ENCODE results near the gene ZMIZ1.

Gene ZMIZ1

DNA sequence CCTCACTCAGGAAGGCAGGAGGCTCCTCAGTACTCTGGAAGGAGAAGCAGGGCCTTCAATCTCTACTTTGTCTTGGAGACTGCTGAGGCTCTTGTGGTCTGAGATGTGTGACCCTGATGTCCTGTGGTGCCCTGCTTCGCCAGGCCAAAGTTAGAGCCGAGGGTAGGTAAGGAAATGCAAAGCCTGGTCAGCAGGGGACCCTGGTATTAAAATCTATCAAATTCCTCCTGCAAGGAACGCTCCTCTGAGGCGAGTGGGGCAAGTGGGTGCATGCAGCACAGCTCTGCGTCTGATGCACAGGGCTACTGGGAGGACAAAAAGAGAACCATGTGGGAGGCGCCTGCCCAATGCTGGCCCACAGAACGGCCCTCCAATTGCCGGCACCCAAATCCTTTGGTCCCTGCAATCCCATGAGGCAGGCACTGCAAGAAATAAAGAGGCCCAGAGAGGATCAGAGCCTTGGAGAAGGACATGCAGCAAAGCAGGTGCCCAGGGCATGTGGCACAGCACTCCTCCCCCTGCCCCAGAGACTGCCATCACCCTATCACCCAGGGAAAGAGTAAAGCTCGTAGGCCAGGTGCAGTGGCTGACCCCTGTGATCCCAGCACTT is 23.1 kb upstream of the ZMIZ1 start:
- H3K27ac ChIP-seq: no peak overlapping the region
- TF ChIP-seq, protein P1, sequence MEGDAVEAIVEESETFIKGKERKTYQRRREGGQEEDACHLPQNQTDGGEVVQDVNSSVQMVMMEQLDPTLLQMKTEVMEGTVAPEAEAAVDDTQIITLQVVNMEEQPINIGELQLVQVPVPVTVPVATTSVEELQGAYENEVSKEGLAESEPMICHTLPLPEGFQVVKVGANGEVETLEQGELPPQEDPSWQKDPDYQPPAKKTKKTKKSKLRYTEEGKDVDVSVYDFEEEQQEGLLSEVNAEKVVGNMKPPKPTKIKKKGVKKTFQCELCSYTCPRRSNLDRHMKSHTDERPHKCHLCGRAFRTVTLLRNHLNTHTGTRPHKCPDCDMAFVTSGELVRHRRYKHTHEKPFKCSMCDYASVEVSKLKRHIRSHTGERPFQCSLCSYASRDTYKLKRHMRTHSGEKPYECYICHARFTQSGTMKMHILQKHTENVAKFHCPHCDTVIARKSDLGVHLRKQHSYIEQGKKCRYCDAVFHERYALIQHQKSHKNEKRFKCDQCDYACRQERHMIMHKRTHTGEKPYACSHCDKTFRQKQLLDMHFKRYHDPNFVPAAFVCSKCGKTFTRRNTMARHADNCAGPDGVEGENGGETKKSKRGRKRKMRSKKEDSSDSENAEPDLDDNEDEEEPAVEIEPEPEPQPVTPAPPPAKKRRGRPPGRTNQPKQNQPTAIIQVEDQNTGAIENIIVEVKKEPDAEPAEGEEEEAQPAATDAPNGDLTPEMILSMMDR (IDR thresholded peaks at IDR 0.05): no peak
- no peak for TF ChIP-seq ZFX (IDR thresholded peaks at IDR 0.05; ENCODE audit: borderline replicate concordance)

DNA sequence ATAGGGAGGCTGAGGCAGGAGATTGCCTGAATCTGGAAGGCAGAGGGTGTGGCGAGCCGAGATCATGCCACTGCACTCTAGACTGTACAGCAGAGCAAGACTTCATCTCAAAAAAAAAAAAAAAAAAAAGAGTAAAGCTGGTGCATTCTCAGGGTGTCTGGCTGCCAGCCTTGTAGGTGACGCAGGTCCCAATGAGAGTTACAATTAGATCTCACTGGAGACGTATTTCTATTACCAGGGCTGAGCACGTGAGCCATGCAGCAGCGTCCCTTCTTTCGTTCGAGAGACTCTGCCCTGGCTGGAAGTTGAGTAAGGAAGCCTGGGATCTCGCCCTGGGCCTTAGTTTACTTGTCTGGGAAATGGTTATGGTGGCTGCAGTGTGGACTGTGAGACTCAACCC is 22.4 kb upstream of the ZMIZ1 start:
- no peak for TF ChIP-seq ZFX (IDR thresholded peaks at IDR 0.05; ENCODE audit: borderline replicate concordance)
- TF ChIP-seq, protein P1 (IDR thresholded peaks at IDR 0.05): no peak
- H3K27ac ChIP-seq: no peak overlapping the region

DNA sequence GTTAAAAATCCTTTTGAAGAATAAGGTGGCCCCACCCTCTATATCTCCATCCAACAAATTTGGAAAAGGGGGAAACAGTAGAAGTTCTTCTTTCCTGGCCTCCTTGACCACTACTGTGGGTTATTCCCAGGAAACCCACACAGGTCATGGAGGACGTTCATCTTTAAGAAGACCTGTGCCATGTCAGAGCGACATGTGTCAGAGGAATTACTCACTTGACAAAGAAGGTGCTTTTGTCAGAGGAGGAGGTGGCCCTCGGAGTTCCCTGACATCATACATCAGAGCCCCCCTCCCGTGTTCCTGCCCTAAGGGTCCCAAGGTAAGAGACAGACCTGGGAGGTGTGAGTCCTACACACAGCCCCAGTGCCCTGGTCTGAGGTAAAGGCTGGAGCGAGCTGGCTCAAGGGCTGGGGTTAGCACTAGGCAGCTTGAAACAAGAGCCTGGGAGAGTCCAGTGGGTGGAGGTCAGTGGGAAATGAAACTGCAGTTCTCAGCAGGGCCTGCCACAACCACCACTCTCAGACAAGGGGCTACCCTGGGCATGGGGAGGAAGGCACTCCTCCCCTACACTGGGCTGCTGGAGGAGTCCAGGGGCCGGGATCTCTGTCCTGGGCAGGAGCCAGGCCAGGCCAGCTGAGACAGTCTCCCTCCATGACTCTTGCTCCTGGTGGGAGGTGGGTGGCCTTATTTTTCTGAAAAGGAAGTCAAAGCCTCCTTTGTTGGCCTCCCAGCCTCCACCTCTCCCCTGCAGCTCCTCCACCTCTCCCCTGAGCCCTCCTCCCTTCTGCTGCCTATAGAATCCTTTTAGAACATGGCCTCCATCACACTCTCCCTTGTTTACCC is 21.8 kb upstream of the ZMIZ1 start:
- TF ChIP-seq, protein P1 (IDR thresholded peaks at IDR 0.05): no peak
- no peak for TF ChIP-seq ZFX (IDR thresholded peaks at IDR 0.05; ENCODE audit: borderline replicate concordance)

DNA sequence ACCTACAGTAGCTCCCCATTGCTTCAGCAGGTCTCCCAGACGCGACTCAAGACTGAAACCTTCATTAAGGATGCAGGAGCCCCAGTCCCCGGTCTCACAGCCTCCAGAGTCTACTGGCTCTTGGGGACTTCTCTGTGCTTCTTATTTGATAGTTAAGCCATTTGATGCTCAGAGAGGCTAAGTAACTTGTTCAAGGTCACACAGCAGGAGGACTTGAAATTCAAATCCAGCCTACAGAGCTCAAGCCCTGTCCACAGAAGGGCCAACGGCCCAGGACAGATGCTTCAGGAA is 21.2 kb upstream of the ZMIZ1 start:
- H3K27ac ChIP-seq: no peak overlapping the region
- no peak for TF ChIP-seq ZFX (IDR thresholded peaks at IDR 0.05; ENCODE audit: borderline replicate concordance)
- TF ChIP-seq, protein P1 (IDR thresholded peaks at IDR 0.05): no peak

More for the DNA sequence above, 21.8 kb upstream of the ZMIZ1 start:
- H3K27ac ChIP-seq: no peak overlapping the region

DNA sequence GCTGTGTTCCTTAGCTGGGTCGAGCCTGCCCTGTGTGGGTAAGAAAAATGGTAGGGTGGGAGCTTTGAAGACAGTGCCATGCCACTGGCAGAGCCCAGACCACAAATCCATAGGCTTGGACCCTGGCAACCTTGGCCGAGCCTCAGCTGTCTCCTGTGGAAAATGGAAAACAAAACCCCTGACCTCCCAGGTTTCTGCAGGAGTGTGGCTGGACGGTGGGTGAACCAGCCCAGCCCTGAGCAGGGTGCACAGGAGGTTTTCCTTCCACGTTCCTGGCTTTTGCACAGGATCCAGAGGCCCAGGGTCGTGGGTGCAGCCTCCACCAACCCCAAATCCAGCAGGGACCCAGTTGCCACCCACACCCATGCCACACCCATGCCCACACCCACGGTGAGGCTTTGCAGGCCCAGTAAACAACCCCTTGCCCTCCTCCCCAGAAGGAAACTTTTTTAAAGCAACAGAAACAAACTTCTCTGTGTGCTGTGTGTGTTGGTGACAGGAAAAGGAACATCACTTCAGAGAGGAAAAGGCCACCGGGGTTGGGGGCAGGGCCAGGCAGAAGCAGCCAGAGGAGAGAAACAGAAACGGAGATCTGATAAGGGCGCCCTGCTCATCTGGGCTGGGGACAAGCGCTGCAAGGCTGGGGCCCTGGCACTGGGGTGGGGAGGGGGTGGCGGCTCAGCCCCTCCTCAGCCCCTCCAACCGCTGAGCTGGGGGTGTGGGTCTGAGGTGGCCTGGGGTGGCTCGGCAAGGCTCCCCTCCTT is 20.7 kb upstream of the ZMIZ1 start:
- no peak overlapping the region for H3K27ac ChIP-seq

DNA sequence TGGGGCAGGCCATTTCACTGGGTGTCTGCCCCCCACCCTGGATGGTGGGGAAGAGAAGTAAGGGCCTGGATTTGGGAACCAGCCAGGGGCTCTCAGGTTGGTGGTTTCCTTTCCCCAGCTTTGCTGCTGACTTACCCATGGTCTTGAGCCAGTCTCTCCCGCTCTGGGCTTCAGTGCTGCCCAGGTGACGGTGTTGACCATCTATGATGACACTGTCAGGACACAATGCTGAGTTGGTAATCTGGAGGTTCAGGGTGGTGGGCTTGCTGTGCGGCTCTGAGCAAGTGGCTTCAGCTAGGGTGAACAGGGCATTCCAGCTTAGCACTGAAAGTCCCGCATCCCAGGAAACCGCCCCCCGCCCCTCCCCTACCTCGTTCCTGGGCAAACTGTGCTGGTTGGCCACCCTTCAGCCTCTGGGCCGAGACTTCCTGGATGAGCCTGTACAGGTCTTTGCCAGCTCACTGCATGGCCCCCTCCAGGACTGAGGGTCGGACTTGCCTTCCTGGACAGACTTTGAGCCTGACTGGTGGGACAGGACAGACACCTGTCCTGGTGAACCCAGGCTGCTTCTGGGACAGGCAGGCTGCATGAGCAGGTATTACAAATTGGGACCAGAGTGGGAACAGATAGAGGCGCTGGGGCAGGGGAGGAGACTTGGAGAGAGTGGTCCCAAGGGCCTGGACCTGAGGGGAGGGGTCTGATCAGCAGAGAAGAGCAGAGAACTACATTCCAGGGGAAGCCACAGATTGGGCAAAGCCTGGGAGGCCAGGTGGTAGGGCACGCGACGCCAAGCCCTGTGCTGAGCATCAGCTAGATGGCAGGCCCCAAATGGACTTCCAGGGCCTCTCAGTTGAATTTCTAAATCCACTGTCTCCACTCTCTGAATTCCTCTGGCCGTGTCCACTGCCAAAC is 19.9 kb upstream of the ZMIZ1 start:
- TF ChIP-seq ZFX (IDR thresholded peaks at IDR 0.05; ENCODE audit: borderline replicate concordance): no peak
- TF ChIP-seq, protein P1 (IDR thresholded peaks at IDR 0.05): no peak

More for the DNA sequence above, 20.7 kb upstream of the ZMIZ1 start:
- no peak for TF ChIP-seq ZFX (IDR thresholded peaks at IDR 0.05; ENCODE audit: borderline replicate concordance)
- TF ChIP-seq, protein P1 (IDR thresholded peaks at IDR 0.05): no peak

More for the DNA sequence above, 19.9 kb upstream of the ZMIZ1 start:
- no peak overlapping the region for H3K27ac ChIP-seq
